ENCODE data around the gene LY6G5B. TPM values are rescaled to one million over a fixed set of nuclear protein-coding genes. Genes with fewer than 3 reads are reported as not detected.

LY6G5B gene
- total RNA-seq, 1 donor from 2014 or later: 33.1 TPM

- CTCF ChIA-PET: no interaction called here
- no peaks in the 10 kb centered on the region for H3K4me1 Mint-ChIP-seq
- no peaks in the 10 kb centered on the region for H3K9me3 Mint-ChIP-seq
- POLR2A ChIA-PET: interaction anchor here (0.5 to 2.0 kb wide), 3 partner anchors 13 to 180 kb away, joined by 4 to 7 read pairs (median 6); partner anchors contain the start of gene BAG6
- H3K27ac Mint-ChIP-seq: peak overlapping the region; percentile 14
- DNase-seq (no peak), ATAC-seq (ENCODE audit: low read depth) (no peak)
- H3K27me3 Mint-ChIP-seq: no peaks in the 10 kb centered on the region
- no peak for TF ChIP-seq CTCF (IDR thresholded peaks at IDR 0.05)
- H3K4me3 Mint-ChIP-seq: no peak overlapping the region
- intact Hi-C loops (cut with micrococcal nuclease): no loop called here
- H3K36me3 Mint-ChIP-seq (ENCODE audit: low read depth): peaks cover 94% of the 10 kb centered on the region
These were observed 35.6 kb upstream of the LY6G5B start for GRCh38 chr6:31634131-31634530.

GRCh38 chr6:31634969-31635575 is 34.7 kb upstream of the LY6G5B start:
- ChIA-PET POLR2A (interaction anchor here (0.5 to 2.0 kb wide), 6 partner anchors 8 to 429 kb away, joined by 4 to 7 read pairs (median 5); partner anchors contain the start of gene BAG6), CTCF (no interaction called here)
- Mint-ChIP-seq H3K4me1 (no peaks in the 10 kb centered on the region), H3K27me3 (no peaks in the 10 kb centered on the region), H3K9me3 (no peaks in the 10 kb centered on the region), H3K27ac (no peak overlapping the region), H3K4me3 (no peak overlapping the region), H3K36me3 (ENCODE audit: low read depth) (peaks cover 89% of the 10 kb centered on the region)
- DNase-seq (no peak), ATAC-seq (ENCODE audit: low read depth) (no peak)
- intact Hi-C loops (cut with micrococcal nuclease): no loop called here
- no peak for TF ChIP-seq CTCF (IDR thresholded peaks at IDR 0.05)

- H3K36me3 Mint-ChIP-seq (ENCODE audit: low read depth): peaks cover 90% of the 10 kb centered on the region
- intact Hi-C loops (cut with micrococcal nuclease): no loop called here
- H3K9me3 Mint-ChIP-seq: no peaks in the 10 kb centered on the region
- ATAC-seq (ENCODE audit: low read depth) (no peak), DNase-seq (no peak)
- no peak for TF ChIP-seq CTCF (IDR thresholded peaks at IDR 0.05)
- H3K4me1 Mint-ChIP-seq: no peaks in the 10 kb centered on the region
- POLR2A ChIA-PET: interaction anchor here (0.7 to 1.7 kb wide), 2 partner anchors 16 to 146 kb away, joined by 4 read pairs; partner anchors contain the start of gene BAG6
- CTCF ChIA-PET: no interaction called here
- peak overlapping the region; percentile 12 for H3K27ac Mint-ChIP-seq
- H3K27me3 Mint-ChIP-seq: no peaks in the 10 kb centered on the region
- no peak overlapping the region for H3K4me3 Mint-ChIP-seq
These were observed 32.8 kb upstream of the LY6G5B start for GRCh38 chr6:31636698-31637596.

DNA sequence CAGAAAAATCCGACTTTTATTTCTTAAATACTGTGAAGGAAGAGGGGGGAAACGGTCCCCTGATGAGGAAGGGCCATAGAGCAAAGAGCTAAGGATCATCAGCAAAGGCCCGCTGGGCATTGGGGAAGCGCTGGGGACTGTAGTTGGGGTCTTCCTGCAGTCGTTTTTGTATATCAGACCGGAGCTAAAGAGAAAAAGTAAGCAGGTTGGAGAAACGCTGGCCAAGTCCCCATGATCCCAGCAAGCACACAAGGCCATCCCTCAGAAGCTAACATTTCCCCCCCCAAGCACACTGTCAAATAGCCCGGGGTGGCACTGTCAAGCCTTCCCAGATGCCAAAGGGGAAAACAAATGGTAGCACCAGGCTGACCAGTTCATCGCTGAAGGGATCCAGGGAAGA is 30.7 kb upstream of the LY6G5B start:
- intact Hi-C loops (cut with micrococcal nuclease): no loop called here
- Mint-ChIP-seq H3K4me3 (no peak overlapping the region), H3K27me3 (no peaks in the 10 kb centered on the region), H3K36me3 (ENCODE audit: low read depth) (peaks cover 81% of the 10 kb centered on the region), H3K4me1 (no peaks in the 10 kb centered on the region), H3K27ac (no peak overlapping the region), H3K9me3 (no peaks in the 10 kb centered on the region)
- DNase-seq: no peak
- ChIA-PET CTCF (interaction anchor here (1.5 kb wide), 1 partner anchor 88 kb away, joined by 3 read pairs; no protein-coding TSS in a partner anchor), POLR2A (interaction anchor here (0.8 to 1.7 kb wide), 4 partner anchors 13 to 203 kb away, joined by 3 to 6 read pairs (median 4); partner anchors contain the start of gene BAG6)
- TF ChIP-seq CTCF (IDR thresholded peaks at IDR 0.05): no peak
- no peak for ATAC-seq (ENCODE audit: low read depth)

DNA sequence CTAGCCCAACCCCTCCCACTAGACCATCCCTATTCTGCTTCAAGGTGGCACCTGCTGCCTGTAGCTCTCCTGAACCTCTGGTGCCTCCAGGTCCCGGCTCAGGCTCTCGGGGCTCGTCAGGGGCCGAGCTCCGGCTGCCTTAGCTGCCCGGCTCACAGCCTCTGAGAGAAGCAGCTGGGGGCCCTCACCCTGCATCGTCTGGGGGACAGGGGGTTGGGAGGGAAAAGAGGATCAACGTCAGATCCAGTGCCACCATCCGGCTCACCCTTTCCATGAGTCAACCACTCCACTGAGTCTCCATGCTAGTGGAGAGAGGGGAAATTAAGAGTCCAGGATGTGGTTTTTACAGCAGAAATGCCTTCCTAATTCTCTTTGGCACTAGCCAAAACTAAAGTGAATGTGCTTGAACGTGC is 30.3 kb upstream of the LY6G5B start:
- Mint-ChIP-seq H3K4me3 (no peak overlapping the region), H3K9me3 (no peaks in the 10 kb centered on the region), H3K4me1 (no peaks in the 10 kb centered on the region), H3K36me3 (ENCODE audit: low read depth) (peaks cover 80% of the 10 kb centered on the region), H3K27ac (no peak overlapping the region), H3K27me3 (no peaks in the 10 kb centered on the region)
- TF ChIP-seq CTCF (IDR thresholded peaks at IDR 0.05): no peak
- DNase-seq (no peak), ATAC-seq (ENCODE audit: low read depth) (no peak)
- intact Hi-C loops (cut with micrococcal nuclease): no loop called here
- ChIA-PET POLR2A (interaction anchor here (1.2 to 1.7 kb wide), 2 partner anchors 18 to 203 kb away, joined by 3 to 6 read pairs; no protein-coding TSS in a partner anchor), CTCF (no interaction called here)

Measured in activated B cell treated with CpG ODN at 0.5 μM for 24 hours (primary cell).